A549 (cell line): ENCODE measurements around the gene AHCY. TPM values are rescaled to one million over a fixed set of nuclear protein-coding genes. Genes with fewer than 3 reads are reported as not detected.
A peak's percentile ranks its signal among the peaks of the same experiment; 100 is the strongest.

Experiments
- ATAC-seq, 2 experiments: fragments of 200-7000 bp in 1 of 2; fragments of >200 bp in 1 of 2; cut with Nextera tagmentation in 1 of 2; cut with Tn5 transposase in 1 of 2; 3 replicates each; pipeline versions ENCODE4 v1.8.0 to v1.9.1; 2018 to 2020; ENCODE audit warnings: mild to moderate bottlenecking in 1 of 2, moderate library complexity in 1 of 2
- CTCF ChIA-PET: fragments of 300-600 bp; sonication (Branson Sonifier 250); formaldehyde crosslinking; extraction: SDS; loops from one replicate; lab custom pipeline; 2021; ENCODE audit warnings: antibody characterized with exemption, inconsistent platforms; lab: Yijun Ruan, JAX
- POLR2A ChIA-PET: fragments of 350-600 bp; formaldehyde crosslinking; extraction: SDS; loops from one replicate; lab custom pipeline; 2021; ENCODE audit warnings: antibody characterized with exemption, inconsistent platforms; lab: Yijun Ruan, JAX
- DNase-seq, 2 experiments: peaks; one replicate each; pipeline versions ENCODE4 v3.0.0 to v3.0.0-alpha.2; 2011 to 2016; ENCODE audit warnings: low read depth in 1 of 2, low spot score in 1 of 2
- FAIRE-seq: peaks from 2 replicates; lab custom pipeline; 2011; peaks lifted over from hg19 to GRCh38; lab: Jason Lieb, UNC
- H3K27ac ChIP-seq, 2 experiments: fragments of >200 bp; sonication (Bioruptor Twin); formaldehyde crosslinking; 3 replicates each; pipeline ENCODE4 v1.5.1; 2016 to 2017
- H3K4me1 ChIP-seq: fragments of >200 bp; sonication (Bioruptor Twin); formaldehyde crosslinking; 3 replicates; pipeline ENCODE4 v1.6.1; 2016
- H3K4me2 ChIP-seq: fragments of >200 bp; sonication (Bioruptor Twin); formaldehyde crosslinking; 3 replicates; pipeline ENCODE4 v1.6.1; 2016
- H3K4me3 ChIP-seq: fragments of >200 bp; sonication (Bioruptor Twin); formaldehyde crosslinking; 3 replicates; pipeline ENCODE4 v1.5.1; 2016
- H3K9me3 ChIP-seq: fragments of >200 bp; sonication (Bioruptor Twin); formaldehyde crosslinking; 3 replicates; pipeline ENCODE4 v1.6.1; 2016
- ATOH8 ChIP-seq: fragments of 250-450 bp; sonication (Bioruptor Pico); IDR thresholded peaks from 2 replicates; pipeline ENCODE4 v1.5.0; 2020; ENCODE audit warnings: low read depth, mild to moderate bottlenecking, moderate library complexity
- BCL3 ChIP-seq: fragments of >200 bp; sonication (Bioruptor Twin); formaldehyde crosslinking; IDR thresholded peaks from 3 replicates; pipeline ENCODE4 v1.6.1; 2016
- CBX2 ChIP-seq: fragments of 200-600 bp; sonication (generic); IDR thresholded peaks from 2 replicates; pipeline ENCODE4 v1.6.1; 2016; ENCODE audit warnings: low read depth, mild to moderate bottlenecking, borderline replicate concordance
- CBX8 ChIP-seq: fragments of 200-600 bp; sonication (generic); IDR thresholded peaks from 2 replicates; pipeline ENCODE4 v1.6.1; 2016
- CHD2 ChIP-seq: fragments of 150-350 bp; IDR thresholded peaks from 2 replicates; pipeline ENCODE4 v1.6.1; 2014; ENCODE audit warnings: low read length; ENCODE audit not compliant: partially characterized antibody
- CHD4 ChIP-seq: fragments of 200-600 bp; sonication (generic); IDR thresholded peaks from 2 replicates; pipeline ENCODE4 v1.6.1; 2016; ENCODE audit warnings: antibody characterized with exemption, mild to moderate bottlenecking, borderline replicate concordance
- CTCF ChIP-seq: fragments of >200 bp; sonication (Bioruptor Twin); formaldehyde crosslinking; IDR thresholded peaks from 3 replicates; pipeline ENCODE4 v1.5.1; 2016
- E2F6 ChIP-seq: IDR thresholded peaks from 2 replicates; pipeline ENCODE4 v1.6.1; 2012; ENCODE audit warnings: low read depth, borderline replicate concordance
- EHF ChIP-seq: fragments of 250-450 bp; sonication (Bioruptor Pico); IDR thresholded peaks from 2 replicates; pipeline ENCODE4 v1.5.0; 2020; ENCODE audit warnings: mild to moderate bottlenecking
- GATA3 ChIP-seq: IDR thresholded peaks from 2 replicates; pipeline ENCODE4 v1.6.1; 2012; ENCODE audit warnings: borderline replicate concordance
- HDAC2 ChIP-seq: fragments of 200-600 bp; sonication (generic); IDR thresholded peaks from 2 replicates; pipeline ENCODE4 v1.6.1; 2016
- HEYL ChIP-seq: fragments of 250-450 bp; sonication (Bioruptor Pico); IDR thresholded peaks from 2 replicates; pipeline ENCODE4 v1.8.0; 2021; ENCODE audit warnings: mild to moderate bottlenecking, moderate library complexity
- HMGXB4 ChIP-seq: fragments of 250-450 bp; sonication (Bioruptor Pico); IDR thresholded peaks from 2 replicates; pipeline ENCODE4 v1.5.0; 2021; ENCODE audit warnings: mild to moderate bottlenecking, moderate library complexity, borderline replicate concordance
- HOXA7 ChIP-seq: fragments of 250-450 bp; sonication (Bioruptor Pico); IDR thresholded peaks from 2 replicates; pipeline ENCODE4 v1.5.0; 2020; ENCODE audit warnings: mild to moderate bottlenecking, moderate library complexity
- HOXB5 ChIP-seq: fragments of 250-450 bp; sonication (Bioruptor Pico); IDR thresholded peaks from 2 replicates; pipeline ENCODE4 v1.5.0; 2020; ENCODE audit warnings: mild to moderate bottlenecking, moderate library complexity
- JUN ChIP-seq, 2 experiments: fragments of >200 bp; sonication (Bioruptor Twin); formaldehyde crosslinking; IDR thresholded peaks; 2 replicates in 1 of 2; 3 replicates in 1 of 2; pipeline ENCODE4 v1.6.1; 2016 to 2017
- JUNB ChIP-seq: fragments of >200 bp; sonication (Bioruptor Twin); formaldehyde crosslinking; IDR thresholded peaks from 2 replicates; pipeline ENCODE4 v1.6.1; 2016
- KDM5A ChIP-seq: fragments of 200-600 bp; sonication (generic); IDR thresholded peaks from 2 replicates; pipeline ENCODE4 v1.6.1; 2016; ENCODE audit warnings: antibody characterized with exemption, mild to moderate bottlenecking
- NPAS2 ChIP-seq: fragments of 250-450 bp; sonication (Bioruptor Pico); IDR thresholded peaks from 2 replicates; pipeline ENCODE4 v1.8.0; 2022; ENCODE audit warnings: mild to moderate bottlenecking, moderate library complexity, borderline replicate concordance
- NR3C1 ChIP-seq: fragments of >200 bp; sonication (Bioruptor Twin); formaldehyde crosslinking; IDR thresholded peaks from 3 replicates; pipeline ENCODE4 v1.6.1; 2017
- PBX3 ChIP-seq: IDR thresholded peaks from 2 replicates; pipeline ENCODE4 v1.6.1; 2012
- PHF8 ChIP-seq: fragments of 200-600 bp; sonication (generic); IDR thresholded peaks from 2 replicates; pipeline ENCODE4 v1.6.1; 2016; ENCODE audit warnings: low read depth, mild to moderate bottlenecking, antibody characterized with exemption, moderate library complexity, borderline replicate concordance
- POLR2A ChIP-seq: IDR thresholded peaks from 2 replicates; pipeline ENCODE4 v1.6.1; 2012; ENCODE audit warnings: mild to moderate bottlenecking, low read length
- RAD21 ChIP-seq, 2 experiments: fragments of >200 bp in 1 of 2; sonication (Bioruptor Twin) in 1 of 2; formaldehyde crosslinking in 1 of 2; IDR thresholded peaks in 1 of 2; conservative IDR thresholded peaks in 1 of 2; 2 replicates in 1 of 2; 3 replicates in 1 of 2; pipeline ENCODE4 v1.6.1; 2012 to 2018; ENCODE audit warnings: inconsistent platforms in 1 of 2
- RNF2 ChIP-seq: fragments of 200-600 bp; sonication (generic); IDR thresholded peaks from 2 replicates; pipeline ENCODE4 v1.6.1; 2016; ENCODE audit warnings: low read depth, mild to moderate bottlenecking, antibody characterized with exemption, moderate library complexity, borderline replicate concordance
- SREBF2 ChIP-seq: fragments of 450-650 bp; IDR thresholded peaks from 2 replicates; pipeline ENCODE4 v1.6.1; 2014; ENCODE audit warnings: mild to moderate bottlenecking, moderate library complexity
- TFCP2L1 ChIP-seq: fragments of 250-450 bp; sonication (Bioruptor Pico); IDR thresholded peaks from 2 replicates; pipeline ENCODE4 v1.5.0; 2021; ENCODE audit warnings: mild to moderate bottlenecking
- WGBS: methylation state at CpG from one replicate; pipeline ENCODE4 v1.1.6; 2017; ENCODE audit errors: missing lambda C conversion rate; 5-methylcytosine and 5-hydroxymethylcytosine counted together
- polyA plus RNA-seq, 4 experiments: library from polyadenylated mRNA; depleted of rRNA in 3 of 4; stranded (reverse); fragments of >200 nt; fragmentation: RNase III in 1 of 4; extraction: RNeasy Plus Mini Kit Qiagen cat#74134 plus additional on column Dnase treatment in 1 of 4; gene quantifications; 2 replicates in 3 of 4; 3 replicates in 1 of 4; pipeline ENCODE4 v1.2.3, GENCODE V29; 2011 to 2017

AHCY gene
- polyA plus RNA-seq, 2 of the 4 experiments (the other 2 are of a cell fraction), result 274 to 290 TPM

- ChIA-PET CTCF (interaction anchor here (2.3 kb wide), 1 partner anchor 25 kb away, joined by 5 read pairs; no protein-coding TSS in a partner anchor), POLR2A (no interaction called here)
- ATAC-seq (peak in 1 of 2 experiments; percentile 23; a peak in 1 of 6 replicates), FAIRE-seq (no peak), DNase-seq (no peak)
- H3K9me3 ChIP-seq, result no peaks in the 10 kb centered on the region
- H3K4me2 ChIP-seq, result no peak overlapping the region
- no peak overlapping the region for H3K27ac ChIP-seq
- TF ChIP-seq PBX3 (no peak), HDAC2 (no peak), EHF (no peak), NR3C1 (no peak), HEYL (CRISPR knock-in tag) (no peak), KDM5A (no peak), HOXB5 (CRISPR knock-in tag) (no peak), BCL3 (no peak), TFCP2L1 (CRISPR knock-in tag) (no peak), ATOH8 (CRISPR knock-in tag) (no peak), HOXA7 (CRISPR knock-in tag) (no peak), PHF8 (no peak), CBX8 (no peak)
- no peak overlapping the region for H3K4me3 ChIP-seq
- no peaks in the 10 kb centered on the region for H3K4me1 ChIP-seq
- WGBS, result 81% methylated on average over 9 of the region's 9 CpGs
These were observed 40.5 kb downstream of the AHCY start for GRCh38 chr20:34262488-34263288.

- FAIRE-seq (no peak), ATAC-seq (0 out of 6 replicates have a peak, but pooled peaks have one; percentile 10 to 14), DNase-seq (no peak)
- CTCF ChIA-PET, result interaction anchor here (0.6 to 1.8 kb wide), 8 partner anchors 13 to 1529 kb away, joined by 3 to 7 read pairs (median 3); no protein-coding TSS in a partner anchor
- Histone ChIP-seq H3K27ac (no peak overlapping the region), H3K9me3 (no peaks in the 10 kb centered on the region), H3K4me2 (no peak overlapping the region), H3K4me3 (no peak overlapping the region), H3K4me1 (no peaks in the 10 kb centered on the region)
- TF ChIP-seq CHD4 (no peak), CHD2 (no peak), TFCP2L1 (CRISPR knock-in tag) (no peak), JUNB (no peak), RAD21 (conservative IDR thresholded peaks at IDR 0.05 in 1 of 2, IDR thresholded peaks at IDR 0.05 in 1 of 2) (no peak), JUN (IDR thresholded peaks at IDR 0.05) (no peak), HMGXB4 (CRISPR knock-in tag) (no peak), GATA3 (no peak), POLR2A (no peak), E2F6 (no peak), CTCF (no peak), CBX2 (no peak), KDM5A (no peak), HDAC2 (no peak), NPAS2 (CRISPR knock-in tag) (no peak), SREBF2 (no peak), PHF8 (no peak), HEYL (CRISPR knock-in tag) (no peak), RNF2 (no peak)
- WGBS, result 94% methylated on average over 5 of the region's 5 CpGs
- POLR2A ChIA-PET, result no interaction called here
These were observed 42.8 kb downstream of the AHCY start for GRCh38 chr20:34260208-34260942.
